ENCODE measurements around the gene VRK1.

VRK1 gene

DNA sequence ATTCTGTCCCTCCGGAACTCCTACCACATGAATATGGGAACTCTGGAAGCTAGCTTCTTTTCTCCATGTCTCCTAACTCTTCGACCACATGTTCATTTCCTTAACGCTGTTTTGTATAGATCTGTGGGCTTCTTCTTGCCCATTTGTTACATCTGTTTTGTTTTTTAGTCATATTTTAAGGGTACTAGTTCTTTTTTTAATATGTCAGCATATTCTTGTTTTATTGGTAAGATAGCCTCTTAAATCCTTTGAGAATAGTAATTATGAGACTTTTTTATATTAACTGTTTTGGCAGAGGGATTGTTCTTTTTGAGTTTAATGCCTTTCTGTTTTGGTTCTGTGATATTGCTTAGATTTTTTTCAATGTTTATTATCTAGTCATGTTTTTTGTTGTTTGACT lies 70.5 kb downstream of the VRK1 start:
- Histone ChIP-seq H3K27ac (ENCODE audit: low read length) (no peak overlapping the region), H2AFZ (ENCODE audit: low read length) (no peak overlapping the region), H3K4me3 (ENCODE audit: low read length) (no peak overlapping the region), H4K20me1 (ENCODE audit: insufficient read depth, low read length) (no peaks in the 10 kb centered on the region), H3K9me2 (replicated peaks; ENCODE audit: insufficient read depth, low read length) (no peaks in the 10 kb centered on the region), H3K4me2 (ENCODE audit: low read depth, low read length) (no peak overlapping the region), H3K9ac (ENCODE audit: low read length) (no peak overlapping the region), H3K4me1 (ENCODE audit: low read length) (no peaks in the 10 kb centered on the region), H3K9me3 (replicated peaks; ENCODE audit: insufficient read depth, low read length) (no peaks in the 10 kb centered on the region), H3F3A (ENCODE audit: insufficient read depth, low read length) (no peaks in the 10 kb centered on the region), H3K79me2 (ENCODE audit: low read length) (no peaks in the 10 kb centered on the region), H3K36me3 (replicated peaks; ENCODE audit: insufficient read depth, low read length) (no peaks in the 10 kb centered on the region), H3K27me3 (replicated peaks; ENCODE audit: insufficient read depth, low read length) (no peaks in the 10 kb centered on the region)
- TF ChIP-seq EZH2 (optimal IDR thresholded peaks at IDR 0.05; ENCODE audit: low read depth, low read length) (no peak), EZH2phosphoT487 (IDR thresholded peaks at IDR 0.05; ENCODE audit: low read length) (no peak)
- TF ChIP-seq, protein P1, sequence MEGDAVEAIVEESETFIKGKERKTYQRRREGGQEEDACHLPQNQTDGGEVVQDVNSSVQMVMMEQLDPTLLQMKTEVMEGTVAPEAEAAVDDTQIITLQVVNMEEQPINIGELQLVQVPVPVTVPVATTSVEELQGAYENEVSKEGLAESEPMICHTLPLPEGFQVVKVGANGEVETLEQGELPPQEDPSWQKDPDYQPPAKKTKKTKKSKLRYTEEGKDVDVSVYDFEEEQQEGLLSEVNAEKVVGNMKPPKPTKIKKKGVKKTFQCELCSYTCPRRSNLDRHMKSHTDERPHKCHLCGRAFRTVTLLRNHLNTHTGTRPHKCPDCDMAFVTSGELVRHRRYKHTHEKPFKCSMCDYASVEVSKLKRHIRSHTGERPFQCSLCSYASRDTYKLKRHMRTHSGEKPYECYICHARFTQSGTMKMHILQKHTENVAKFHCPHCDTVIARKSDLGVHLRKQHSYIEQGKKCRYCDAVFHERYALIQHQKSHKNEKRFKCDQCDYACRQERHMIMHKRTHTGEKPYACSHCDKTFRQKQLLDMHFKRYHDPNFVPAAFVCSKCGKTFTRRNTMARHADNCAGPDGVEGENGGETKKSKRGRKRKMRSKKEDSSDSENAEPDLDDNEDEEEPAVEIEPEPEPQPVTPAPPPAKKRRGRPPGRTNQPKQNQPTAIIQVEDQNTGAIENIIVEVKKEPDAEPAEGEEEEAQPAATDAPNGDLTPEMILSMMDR (IDR thresholded peaks at IDR 0.05; ENCODE audit: low read length) = no peak
- DNase-seq = no peak

GRCh38 chr14:96874127-96874526 lies 76.9 kb downstream of the VRK1 start:
- Histone ChIP-seq H3K9me3 (replicated peaks; ENCODE audit: insufficient read depth, low read length) (no peaks in the 10 kb centered on the region), H2AFZ (ENCODE audit: low read length) (no peak overlapping the region), H3F3A (ENCODE audit: insufficient read depth, low read length) (no peaks in the 10 kb centered on the region), H3K9ac (ENCODE audit: low read length) (no peak overlapping the region), H3K27me3 (replicated peaks; ENCODE audit: insufficient read depth, low read length) (no peaks in the 10 kb centered on the region), H3K36me3 (replicated peaks; ENCODE audit: insufficient read depth, low read length) (no peaks in the 10 kb centered on the region), H3K79me2 (ENCODE audit: low read length) (no peaks in the 10 kb centered on the region), H3K27ac (ENCODE audit: low read length) (no peak overlapping the region), H3K9me2 (replicated peaks; ENCODE audit: insufficient read depth, low read length) (no peaks in the 10 kb centered on the region), H3K4me3 (ENCODE audit: low read length) (no peak overlapping the region), H4K20me1 (ENCODE audit: insufficient read depth, low read length) (no peaks in the 10 kb centered on the region), H3K4me2 (ENCODE audit: low read depth, low read length) (no peak overlapping the region), H3K4me1 (ENCODE audit: low read length) (no peaks in the 10 kb centered on the region)
- no peak for DNase-seq
- TF ChIP-seq, protein P1 (IDR thresholded peaks at IDR 0.05; ENCODE audit: low read length) = no peak
- TF ChIP-seq EZH2phosphoT487 (IDR thresholded peaks at IDR 0.05; ENCODE audit: low read length) (no peak), EZH2 (optimal IDR thresholded peaks at IDR 0.05; ENCODE audit: low read depth, low read length) (no peak)

DNA sequence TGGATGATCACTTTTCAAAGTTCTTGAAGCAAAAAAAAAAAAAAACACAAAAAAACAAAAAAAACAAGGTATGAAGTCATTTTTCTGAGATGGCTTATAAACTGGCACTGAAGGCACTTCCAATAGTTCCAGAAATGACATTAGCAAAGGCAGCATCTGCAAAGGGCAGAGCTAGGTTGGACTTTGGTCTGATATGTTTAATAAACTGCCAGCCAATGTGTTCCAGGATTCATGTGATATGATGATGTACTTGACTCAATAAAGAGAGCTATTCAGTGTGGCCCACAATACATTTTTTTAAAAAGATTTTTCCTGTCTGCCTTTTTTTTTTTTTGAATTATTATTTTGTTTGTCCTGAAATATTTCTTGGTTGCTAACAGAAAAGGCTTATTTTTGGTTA lies 79.6 kb downstream of the VRK1 start:
- Histone ChIP-seq H3K9ac (ENCODE audit: low read length) (no peak overlapping the region), H3K27ac (ENCODE audit: low read length) (no peak overlapping the region), H3K9me3 (replicated peaks; ENCODE audit: insufficient read depth, low read length) (no peaks in the 10 kb centered on the region), H3K9me2 (replicated peaks; ENCODE audit: insufficient read depth, low read length) (no peaks in the 10 kb centered on the region), H3F3A (ENCODE audit: insufficient read depth, low read length) (no peaks in the 10 kb centered on the region), H3K27me3 (replicated peaks; ENCODE audit: insufficient read depth, low read length) (no peaks in the 10 kb centered on the region), H3K4me3 (ENCODE audit: low read length) (no peak overlapping the region), H3K36me3 (replicated peaks; ENCODE audit: insufficient read depth, low read length) (no peaks in the 10 kb centered on the region), H3K4me1 (ENCODE audit: low read length) (peaks cover 8% of the 10 kb centered on the region), H3K79me2 (ENCODE audit: low read length) (no peaks in the 10 kb centered on the region), H3K4me2 (ENCODE audit: low read depth, low read length) (no peak overlapping the region), H4K20me1 (ENCODE audit: insufficient read depth, low read length) (no peaks in the 10 kb centered on the region), H2AFZ (ENCODE audit: low read length) (no peak overlapping the region)
- DNase-seq = no peak
- TF ChIP-seq EZH2 (optimal IDR thresholded peaks at IDR 0.05; ENCODE audit: low read depth, low read length) (no peak), EZH2phosphoT487 (IDR thresholded peaks at IDR 0.05; ENCODE audit: low read length) (no peak)
- TF ChIP-seq, protein P1 (IDR thresholded peaks at IDR 0.05; ENCODE audit: low read length) = no peak
